Measurements from ENCODE around the gene RMI2.

Gene RMI2

GRCh38 chr16:11310634-11310977 lies 34.7 kb upstream of the RMI2 start:
- DNase-seq: no peak

GRCh38 chr16:11310997-11311561 lies 34.2 kb upstream of the RMI2 start:
- no peak for DNase-seq

GRCh38 chr16:11312718-11313492 lies 32.4 kb upstream of the RMI2 start:
- DNase-seq: no peak

GRCh38 chr16:11313493-11314308 lies 31.6 kb upstream of the RMI2 start:
- no peak for DNase-seq

- DNase-seq: no peak
These were observed 30.9 kb upstream of the RMI2 start for GRCh38 chr16:11314309-11314894.

GRCh38 chr16:11315510-11315909 lies 29.7 kb upstream of the RMI2 start:
- DNase-seq: no peak

GRCh38 chr16:11316331-11317015 lies 28.8 kb upstream of the RMI2 start:
- no peak for DNase-seq

GRCh38 chr16:11318817-11319216 lies 26.4 kb upstream of the RMI2 start:
- DNase-seq: no peak

GRCh38 chr16:11319529-11320146 lies 25.6 kb upstream of the RMI2 start:
- no peak for DNase-seq

- DNase-seq: no peak
These were observed 25.1 kb upstream of the RMI2 start for GRCh38 chr16:11320170-11320569.

- no peak for DNase-seq
These were observed 23.6 kb upstream of the RMI2 start for GRCh38 chr16:11321662-11322061.

GRCh38 chr16:11322823-11323222 lies 22.4 kb upstream of the RMI2 start:
- no peak for DNase-seq

- no peak for DNase-seq
These were observed 21.5 kb upstream of the RMI2 start for GRCh38 chr16:11323551-11324336.

- DNase-seq: no peak
These were observed 19.7 kb upstream of the RMI2 start for GRCh38 chr16:11325404-11326083.

GRCh38 chr16:11326084-11326736 lies 19.0 kb upstream of the RMI2 start:
- DNase-seq: no peak

- no peak for DNase-seq
These were observed 18.5 kb upstream of the RMI2 start for GRCh38 chr16:11326737-11327276.

GRCh38 chr16:11327277-11328171 lies 17.7 kb upstream of the RMI2 start:
- DNase-seq: no peak

- no peak for DNase-seq
These were observed 16.8 kb upstream of the RMI2 start for GRCh38 chr16:11328172-11329070.
